ENCODE measurements around the gene GATA2.

GATA2 gene

GRCh38 chr3:128435561-128435960, 57.4 kb downstream of the GATA2 start:
- TF ChIP-seq CTCF (IDR thresholded peaks at IDR 0.05; ENCODE audit: low read depth, low read length) = no peak
- no peak for TF ChIP-seq MAX (IDR thresholded peaks at IDR 0.05; ENCODE audit: low read depth, low read length)
- no peak for TF ChIP-seq MYC (IDR thresholded peaks at IDR 0.05; ENCODE audit: low read depth, low read length)
- no peak for TF ChIP-seq POLR2A (IDR thresholded peaks at IDR 0.05; ENCODE audit: extremely low read depth, insufficient read length)
- DNase-seq (ENCODE audit: low read depth) = no peak
- H3K4me3 ChIP-seq (ENCODE audit: low read depth, low read length) = no peak overlapping the region

GRCh38 chr3:128435058-128435457, 57.9 kb downstream of the GATA2 start:
- TF ChIP-seq POLR2A (IDR thresholded peaks at IDR 0.05; ENCODE audit: extremely low read depth, insufficient read length) (no peak), CTCF (IDR thresholded peaks at IDR 0.05; ENCODE audit: low read depth, low read length) (no peak)
- no peak overlapping the region for H3K4me3 ChIP-seq (ENCODE audit: low read depth, low read length)
- no peak for DNase-seq (ENCODE audit: low read depth)

GRCh38 chr3:128434524-128434923, 58.5 kb downstream of the GATA2 start:
- TF ChIP-seq MAX (IDR thresholded peaks at IDR 0.05; ENCODE audit: low read depth, low read length) (no peak), MYC (IDR thresholded peaks at IDR 0.05; ENCODE audit: low read depth, low read length) (no peak), CTCF (IDR thresholded peaks at IDR 0.05; ENCODE audit: low read depth, low read length) (no peak), POLR2A (IDR thresholded peaks at IDR 0.05; ENCODE audit: extremely low read depth, insufficient read length) (no peak)

GRCh38 chr3:128433837-128434165, 59.2 kb downstream of the GATA2 start:
- no peak for DNase-seq (ENCODE audit: low read depth)
- TF ChIP-seq MAX (IDR thresholded peaks at IDR 0.05; ENCODE audit: low read depth, low read length) (no peak), MYC (IDR thresholded peaks at IDR 0.05; ENCODE audit: low read depth, low read length) (no peak), CTCF (IDR thresholded peaks at IDR 0.05; ENCODE audit: low read depth, low read length) (no peak), POLR2A (IDR thresholded peaks at IDR 0.05; ENCODE audit: extremely low read depth, insufficient read length) (no peak)
- H3K4me3 ChIP-seq (ENCODE audit: low read depth, low read length) = no peak overlapping the region

More at GRCh38 chr3:128434524-128434923, 58.5 kb downstream of the GATA2 start:
- DNase-seq (ENCODE audit: low read depth) = no peak
- H3K4me3 ChIP-seq (ENCODE audit: low read depth, low read length) = no peak overlapping the region

- no peak overlapping the region for H3K4me3 ChIP-seq (ENCODE audit: low read depth, low read length)
- TF ChIP-seq CTCF (IDR thresholded peaks at IDR 0.05; ENCODE audit: low read depth, low read length) = no peak
- no peak for TF ChIP-seq POLR2A (IDR thresholded peaks at IDR 0.05; ENCODE audit: extremely low read depth, insufficient read length)
- no peak for TF ChIP-seq MYC (IDR thresholded peaks at IDR 0.05; ENCODE audit: low read depth, low read length)
- no peak for TF ChIP-seq MAX (IDR thresholded peaks at IDR 0.05; ENCODE audit: low read depth, low read length)
- DNase-seq (ENCODE audit: low read depth) = peak; percentile 35
Measured at GRCh38 chr3:128432971-128433836, 59.8 kb downstream of the GATA2 start.

Measured in NB4 (cell line).